HepG2 (cell line): Measurements from ENCODE around the gene ZG16. TPM values are rescaled to one million over a fixed set of nuclear protein-coding genes. Genes with fewer than 3 reads are reported as not detected.

Experiments used
- ATAC-seq: fragments of 200-7000 bp; cut with Tn5 transposase; 3 replicates; pipeline ENCODE4 v1.9.1; 2020; ENCODE audit warnings: mild to moderate bottlenecking, moderate library complexity
- BruUV-seq: library from RNA; stranded (reverse); fragments of 400-500 nt; replicated peaks from 2 replicates; lab custom pipeline; 2021; lab: Mats Ljungman, UMichigan
- CTCF ChIA-PET: fragments of 300-600 bp; formaldehyde crosslinking; extraction: SDS; loops from one replicate; lab custom pipeline; 2021; ENCODE audit warnings: low total read pairs, inconsistent platforms, low intra/inter-chr PET ratio; lab: Yijun Ruan, JAX
- POLR2A ChIA-PET: fragments of 350-600 bp; sonication (Branson Sonifier 250); formaldehyde crosslinking; loops from one replicate; lab custom pipeline; 2020; ENCODE audit warnings: antibody characterized with exemption, inconsistent platforms; lab: Yijun Ruan, JAX
- DNase-seq: peaks from one replicate; pipeline ENCODE4 v3.0.0-alpha.2; 2015; ENCODE audit warnings: low spot score
- FAIRE-seq: peaks from 3 replicates; lab custom pipeline; 2011; peaks lifted over from hg19 to GRCh38; lab: Jason Lieb, UNC
- H2AFZ ChIP-seq: one replicate; pipeline ENCODE4 v1.6.1; 2011; ENCODE audit warnings: low read length, inconsistent platforms
- H3K27ac ChIP-seq: fragments of 300-600 bp; 3 replicates; pipeline ENCODE4 v1.8.0; 2011; ENCODE audit warnings: mixed run types, mild to moderate bottlenecking, mixed read lengths, low read length, inconsistent platforms; ENCODE audit not compliant: insufficient read depth; ENCODE audit errors: extremely low read length
- H3K27me3 ChIP-seq, 2 experiments: fragments of 200-600 bp in 1 of 2; 2 replicates in 1 of 2; 3 replicates in 1 of 2; pipeline versions ENCODE4 v1.6.0 to v1.8.0; 2011; ENCODE audit warnings: low read length in 2 of 2, mild to moderate bottlenecking in 2 of 2, moderate library complexity in 2 of 2, inconsistent platforms in 1 of 2; ENCODE audit not compliant: insufficient read depth in 2 of 2, control insufficient read depth in 1 of 2
- H3K36me3 ChIP-seq, 2 experiments: fragments of 200-600 bp in 1 of 2; replicated peaks in 1 of 2; 2 replicates in 1 of 2; 3 replicates in 1 of 2; pipeline versions ENCODE4 v1.5.1 to v1.8.0; 2011; ENCODE audit warnings: low read length in 2 of 2, inconsistent platforms in 1 of 2; ENCODE audit not compliant: insufficient read depth in 2 of 2, control insufficient read depth in 1 of 2
- H3K4me1 ChIP-seq: 2 replicates; pipeline ENCODE4 v1.5.1; 2012; ENCODE audit warnings: low read length, inconsistent platforms; ENCODE audit not compliant: insufficient read depth
- H3K4me2 ChIP-seq: 2 replicates; pipeline ENCODE4 v1.6.0; 2011; ENCODE audit warnings: low read depth, low read length, inconsistent platforms
- H3K4me3 ChIP-seq, 3 experiments: fragments of 200-600 bp in 1 of 3; sonication (generic), shearing (Covaris generic) in 1 of 3; replicated peaks in 1 of 3; 2 replicates each; pipeline ENCODE4 v1.5.1; 2011 to 2016; ENCODE audit warnings: low read length in 3 of 3, inconsistent platforms in 2 of 3, low read depth in 2 of 3, mild to moderate bottlenecking in 2 of 3, control low read depth in 1 of 3, mixed read lengths in 1 of 3; ENCODE audit not compliant: insufficient read depth in 1 of 3
- H3K79me2 ChIP-seq: one replicate; pipeline ENCODE4 v1.6.1; 2011; ENCODE audit warnings: low read length, inconsistent platforms; ENCODE audit not compliant: insufficient read depth
- H3K9ac ChIP-seq: 2 replicates; pipeline ENCODE4 v1.6.0; 2011; ENCODE audit warnings: mild to moderate bottlenecking, low read depth, low read length, inconsistent platforms; ENCODE audit not compliant: insufficient read depth
- H3K9me3 ChIP-seq: 2 replicates; pipeline ENCODE4 v1.5.1; 2012; ENCODE audit warnings: mild to moderate bottlenecking, low read length
- H4K20me1 ChIP-seq: 2 replicates; pipeline ENCODE4 v1.6.0; 2011; ENCODE audit warnings: inconsistent platforms, mild to moderate bottlenecking, low read length, moderate library complexity; ENCODE audit not compliant: insufficient read depth
- ASH2L ChIP-seq: fragments of 300-600, 200-600 bp; sonication (generic); IDR thresholded peaks from 2 replicates; pipeline ENCODE4 v1.7.0; 2017; ENCODE audit warnings: low read depth, mild to moderate bottlenecking, moderate library complexity, mixed read lengths, low read length; ENCODE audit not compliant: insufficient read length
- SMAD1 ChIP-seq: sonication (generic); formaldehyde crosslinking; IDR thresholded peaks from 2 replicates; pipeline ENCODE4 v1.4.0; 2020; ENCODE audit warnings: missing genetic modification reagents, low read depth, mild to moderate bottlenecking, borderline replicate concordance
- ZFP41 ChIP-seq: sonication (generic); formaldehyde crosslinking; IDR thresholded peaks from 2 replicates; pipeline ENCODE4 v1.4.0; 2020; ENCODE audit warnings: mild to moderate bottlenecking, missing genetic modification reagents, borderline replicate concordance
- ZNF484 ChIP-seq: sonication (generic); formaldehyde crosslinking; IDR thresholded peaks from 2 replicates; pipeline ENCODE4 v1.5.1; 2020; ENCODE audit warnings: mild to moderate bottlenecking, low read depth, missing genetic modification reagents, borderline replicate concordance
- ZNF747 ChIP-seq: sonication (generic); formaldehyde crosslinking; IDR thresholded peaks from 2 replicates; pipeline ENCODE4 v1.8.1; 2023; ENCODE audit warnings: missing genetic modification reagents, mild to moderate bottlenecking, borderline replicate concordance
- ZNF790 ChIP-seq: sonication (generic); formaldehyde crosslinking; IDR thresholded peaks from 2 replicates; pipeline ENCODE4 v1.8.0; 2022; ENCODE audit warnings: missing genetic modification reagents, mild to moderate bottlenecking, borderline replicate concordance
- WGBS: methylation state at CpG from one replicate; pipeline ENCODE4 v1.1.6; 2017; ENCODE audit warnings: low lambda C conversion rate; 5-methylcytosine and 5-hydroxymethylcytosine counted together
- in situ Hi-C: cut with HindIII; loops from 2 replicates; pipeline ENCODE4 v1.10.0; 2017; ENCODE audit warnings: low pct_unique_long_range_greater_than_20kb; ENCODE audit not compliant: extremely low pct_ligation_motif_present
- intact Hi-C: fragments of 100-400 bp; cut with micrococcal nuclease; formaldehyde crosslinking; loops from one replicate; pipeline ENCODE4 v1.10.0; 2022; ENCODE audit not compliant: unreplicated experiment
- polyA plus RNA-seq, 8 experiments: library from polyadenylated mRNA; depleted of rRNA in 3 of 8; stranded (reverse) in 7 of 8; unstranded in 1 of 8; fragments of >200 nt; fragmentation: Illumina TruSeq in 4 of 8; extraction: Trizol in 4 of 8; gene quantifications; 2 replicates each; pipeline versions ENCODE4 v1.2.1 to v1.2.3, GENCODE V29; 2011 to 2016; ENCODE audit warnings: low read depth in 4 of 8, missing spikeins in 1 of 8, mixed read lengths in 1 of 8; ENCODE audit not compliant: insufficient read depth in 1 of 8
- total RNA-seq, 5 experiments: library from RNA; depleted of rRNA; stranded (reverse); fragments of >200 nt; fragmentation: Illumina TruSeq; extraction: Trizol; gene quantifications; 2 replicates each; pipeline ENCODE4 v1.2.3, GENCODE V29; 2016; ENCODE audit warnings: low read depth in 1 of 5
- TF ChIP-seq, protein P1 (sequence below), 2 experiments: sonication (generic) in 1 of 2; formaldehyde crosslinking in 1 of 2; IDR thresholded peaks; 2 replicates each; pipeline versions ENCODE4 v1.5.1 to v1.6.1; 2011 to 2020; ENCODE audit warnings: borderline replicate concordance in 1 of 2, low read depth in 1 of 2, low read length in 1 of 2, mild to moderate bottlenecking in 1 of 2, missing genetic modification reagents in 1 of 2, moderate library complexity in 1 of 2
- TF ChIP-seq, protein P2 (sequence below): sonication (generic); formaldehyde crosslinking; IDR thresholded peaks from one replicate; pipeline ENCODE4 v1.5.1; 2020; ENCODE audit warnings: mild to moderate bottlenecking, missing genetic modification reagents; ENCODE audit errors: not compliant biosample characterization

Gene ZG16
- total and polyA plus RNA-seq, 2 of the 13 experiments (the other 11 are each of a cell fraction or from before 2014, with no cell fraction given): 0.04 to 0.07 TPM

DNA sequence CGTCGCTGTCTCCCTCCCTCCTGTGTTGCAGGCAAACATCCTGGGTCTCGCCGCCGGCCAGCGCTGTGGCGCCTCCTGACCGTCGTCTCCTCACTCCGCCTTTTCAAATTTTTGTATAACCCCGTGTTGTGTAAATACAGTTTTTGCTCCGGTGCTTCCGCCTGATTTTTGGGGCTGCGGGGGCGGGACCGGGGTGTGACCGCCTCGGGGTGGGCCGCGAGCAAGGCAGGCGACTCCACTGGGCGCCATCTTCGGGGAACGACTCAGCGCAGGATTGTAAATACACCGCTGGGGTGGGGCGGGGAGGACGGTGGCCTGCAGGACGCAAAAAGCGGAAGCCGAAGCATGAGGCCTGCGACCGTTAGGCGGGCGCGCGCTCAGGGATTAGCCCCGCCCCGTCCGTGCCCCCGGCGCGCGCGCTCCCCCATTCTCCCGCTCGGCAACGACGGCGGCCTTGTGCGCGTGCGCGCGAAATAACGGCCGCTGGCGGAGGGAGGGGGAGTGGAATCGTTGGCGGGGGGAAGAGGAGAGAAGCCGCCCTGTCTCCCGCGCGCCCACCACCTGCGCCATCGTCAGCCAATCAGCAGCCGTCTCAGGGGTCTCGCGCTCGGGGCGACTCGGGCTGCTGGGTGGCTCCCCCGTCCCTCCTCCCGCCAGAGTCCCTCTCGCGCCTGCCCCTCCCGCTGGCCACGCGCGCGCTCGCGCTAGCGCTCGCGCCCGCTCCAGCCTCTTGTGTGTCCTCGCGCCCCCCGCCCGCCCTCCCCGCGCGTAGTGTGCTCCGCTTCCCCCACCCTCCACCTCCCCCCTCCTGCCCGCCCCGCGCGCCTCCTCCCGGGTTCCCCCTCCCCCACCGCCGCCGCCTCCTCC, 27.4 kb downstream of the ZG16 start:
- Histone ChIP-seq H3K4me3 (peak overlapping the region; percentile 59 to 85 (median 77)), H3K9me3 (no peaks in the 10 kb centered on the region), H3K79me2 (peaks cover 22% of the 10 kb centered on the region), H3K9ac (peak overlapping the region; percentile 88), H3K27ac (peak overlapping the region; percentile 88), H3K4me2 (peak overlapping the region; percentile 95), H3K27me3 (no peaks in the 10 kb centered on the region), H3K4me1 (peaks cover 49% of the 10 kb centered on the region), H3K36me3 (peaks cover 18 to 55% of the 10 kb centered on the region in 2 experiments), H2AFZ (no peak overlapping the region), H4K20me1 (peaks cover 17% of the 10 kb centered on the region; the same call in 1 of the 2 replicates)
- CTCF ChIA-PET: no interaction called here
- in situ Hi-C loops (loop anchor here (25.0 kb wide), 1 partner anchor 857 kb away; the partner anchor contains the start of genes FBRS and PRR14), intact Hi-C loops (loop anchor here (1.0 kb wide), 1 partner anchor 15 kb away; the partner anchor contains the start of gene KIF22)
- peak; percentile 78 for ATAC-seq
- no TSS peak for BruUV-seq
- peak; percentile 97 for DNase-seq
- WGBS: 2% methylated on average over 56 of the region's 103 CpGs
- POLR2A ChIA-PET: interaction anchor here (0.6 to 3.8 kb wide), 18 partner anchors 10 to 260 kb away, joined by 3 to 80 read pairs (median 4); partner anchors contain the start of genes ALDOA, ASPHD1, KIF22 and MVP
- peak; percentile 78 for FAIRE-seq
- TF ChIP-seq ASH2L (peak; percentile 94), ZFP41 (CRISPR knock-in tag) (no peak; the same call in 1 of the 2 replicates), ZNF747 (CRISPR knock-in tag) (peak; percentile 86), ZNF790 (CRISPR knock-in tag) (no peak), SMAD1 (CRISPR knock-in tag) (no peak; the same call in 1 of the 2 replicates), ZNF484 (CRISPR knock-in tag) (no peak)
- TF ChIP-seq, protein P1, sequence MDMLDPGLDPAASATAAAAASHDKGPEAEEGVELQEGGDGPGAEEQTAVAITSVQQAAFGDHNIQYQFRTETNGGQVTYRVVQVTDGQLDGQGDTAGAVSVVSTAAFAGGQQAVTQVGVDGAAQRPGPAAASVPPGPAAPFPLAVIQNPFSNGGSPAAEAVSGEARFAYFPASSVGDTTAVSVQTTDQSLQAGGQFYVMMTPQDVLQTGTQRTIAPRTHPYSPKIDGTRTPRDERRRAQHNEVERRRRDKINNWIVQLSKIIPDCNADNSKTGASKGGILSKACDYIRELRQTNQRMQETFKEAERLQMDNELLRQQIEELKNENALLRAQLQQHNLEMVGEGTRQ (IDR thresholded peaks at IDR 0.05; ENCODE audit: low read depth, low read length): peak; percentile 50
- TF ChIP-seq, protein P1 (CRISPR knock-in tag; IDR thresholded peaks at IDR 0.05; ENCODE audit: borderline replicate concordance): peak; percentile 74; the same call in 1 of the 2 replicates
- TF ChIP-seq, protein P2, sequence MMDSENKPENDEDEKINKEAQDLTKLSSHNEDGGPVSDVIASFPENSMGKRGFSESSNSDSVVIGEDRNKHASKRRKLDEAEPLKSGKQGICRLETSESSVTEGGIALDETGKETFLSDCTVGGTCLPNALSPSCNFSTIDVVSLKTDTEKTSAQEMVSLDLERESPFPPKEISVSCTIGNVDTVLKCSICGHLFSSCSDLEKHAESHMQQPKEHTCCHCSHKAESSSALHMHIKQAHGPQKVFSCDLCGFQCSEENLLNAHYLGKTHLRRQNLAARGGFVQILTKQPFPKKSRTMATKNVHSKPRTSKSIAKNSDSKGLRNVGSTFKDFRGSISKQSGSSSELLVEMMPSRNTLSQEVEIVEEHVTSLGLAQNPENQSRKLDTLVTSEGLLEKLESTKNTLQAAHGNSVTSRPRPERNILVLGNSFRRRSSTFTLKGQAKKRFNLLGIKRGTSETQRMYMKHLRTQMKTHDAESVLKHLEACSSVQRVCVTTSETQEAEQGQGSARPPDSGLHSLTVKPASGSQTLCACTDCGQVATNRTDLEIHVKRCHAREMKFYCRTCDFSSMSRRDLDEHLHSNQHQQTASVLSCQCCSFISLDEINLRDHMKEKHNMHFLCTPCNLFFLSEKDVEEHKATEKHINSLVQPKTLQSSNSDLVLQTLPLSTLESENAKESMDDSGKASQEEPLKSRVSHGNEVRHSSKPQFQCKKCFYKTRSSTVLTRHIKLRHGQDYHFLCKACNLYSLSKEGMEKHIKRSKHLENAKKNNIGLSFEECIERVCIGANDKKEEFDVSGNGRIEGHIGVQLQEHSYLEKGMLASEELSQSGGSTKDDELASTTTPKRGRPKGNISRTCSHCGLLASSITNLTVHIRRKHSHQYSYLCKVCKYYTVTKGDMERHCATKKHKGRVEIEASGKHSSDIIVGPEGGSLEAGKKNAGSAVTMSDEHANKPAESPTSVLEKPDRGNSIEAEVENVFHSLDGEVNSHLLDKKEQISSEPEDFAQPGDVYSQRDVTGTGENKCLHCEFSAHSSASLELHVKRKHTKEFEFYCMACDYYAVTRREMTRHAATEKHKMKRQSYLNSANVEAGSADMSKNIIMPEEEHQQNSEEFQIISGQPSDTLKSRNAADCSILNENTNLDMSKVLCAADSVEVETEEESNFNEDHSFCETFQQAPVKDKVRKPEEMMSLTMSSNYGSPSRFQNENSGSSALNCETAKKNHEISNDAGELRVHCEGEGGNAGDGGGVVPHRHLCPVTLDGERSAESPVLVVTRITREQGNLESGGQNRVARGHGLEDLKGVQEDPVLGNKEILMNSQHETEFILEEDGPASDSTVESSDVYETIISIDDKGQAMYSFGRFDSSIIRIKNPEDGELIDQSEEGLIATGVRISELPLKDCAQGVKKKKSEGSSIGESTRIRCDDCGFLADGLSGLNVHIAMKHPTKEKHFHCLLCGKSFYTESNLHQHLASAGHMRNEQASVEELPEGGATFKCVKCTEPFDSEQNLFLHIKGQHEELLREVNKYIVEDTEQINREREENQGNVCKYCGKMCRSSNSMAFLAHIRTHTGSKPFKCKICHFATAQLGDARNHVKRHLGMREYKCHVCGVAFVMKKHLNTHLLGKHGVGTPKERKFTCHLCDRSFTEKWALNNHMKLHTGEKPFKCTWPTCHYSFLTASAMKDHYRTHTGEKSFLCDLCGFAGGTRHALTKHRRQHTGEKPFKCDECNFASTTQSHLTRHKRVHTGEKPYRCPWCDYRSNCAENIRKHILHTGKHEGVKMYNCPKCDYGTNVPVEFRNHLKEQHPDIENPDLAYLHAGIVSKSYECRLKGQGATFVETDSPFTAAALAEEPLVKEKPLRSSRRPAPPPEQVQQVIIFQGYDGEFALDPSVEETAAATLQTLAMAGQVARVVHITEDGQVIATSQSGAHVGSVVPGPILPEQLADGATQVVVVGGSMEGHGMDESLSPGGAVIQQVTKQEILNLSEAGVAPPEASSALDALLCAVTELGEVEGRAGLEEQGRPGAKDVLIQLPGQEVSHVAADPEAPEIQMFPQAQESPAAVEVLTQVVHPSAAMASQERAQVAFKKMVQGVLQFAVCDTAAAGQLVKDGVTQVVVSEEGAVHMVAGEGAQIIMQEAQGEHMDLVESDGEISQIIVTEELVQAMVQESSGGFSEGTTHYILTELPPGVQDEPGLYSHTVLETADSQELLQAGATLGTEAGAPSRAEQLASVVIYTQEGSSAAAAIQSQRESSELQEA (CRISPR knock-in tag): peak; percentile 97
